ENCODE data around the gene MAPKAP1.

DNA sequence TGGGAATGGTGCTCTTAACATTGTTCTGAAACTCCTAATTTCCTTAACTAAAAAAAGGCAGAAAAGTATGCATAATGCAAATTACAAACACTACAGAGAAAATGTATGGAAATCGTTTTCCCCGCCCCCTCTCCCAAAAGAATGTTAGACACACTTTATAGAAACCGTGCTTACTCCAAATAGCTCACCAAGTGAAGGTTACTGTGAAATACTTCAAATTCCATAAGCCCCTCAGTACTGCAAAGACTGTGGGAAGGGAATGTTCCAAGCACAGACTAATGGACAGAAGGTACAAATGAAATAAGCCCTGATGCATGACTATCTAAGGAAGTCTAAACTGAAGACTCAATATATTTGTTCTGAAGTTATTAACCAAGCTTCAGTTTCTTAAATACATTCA lies 12.5 kb downstream of the MAPKAP1 start:
- TF ChIP-seq POLR2AphosphoS5 (IDR thresholded peaks at IDR 0.05; ENCODE audit: low read depth) (no peak), EZH2phosphoT487 (IDR thresholded peaks at IDR 0.05; ENCODE audit: unreplicated experiment) (no peak), EZH2 (IDR thresholded peaks at IDR 0.05; ENCODE audit: low read depth, unreplicated experiment) (no peak), NANOG (IDR thresholded peaks at IDR 0.05; ENCODE audit: borderline replicate concordance) (no peak)
- TF ChIP-seq, protein P1, sequence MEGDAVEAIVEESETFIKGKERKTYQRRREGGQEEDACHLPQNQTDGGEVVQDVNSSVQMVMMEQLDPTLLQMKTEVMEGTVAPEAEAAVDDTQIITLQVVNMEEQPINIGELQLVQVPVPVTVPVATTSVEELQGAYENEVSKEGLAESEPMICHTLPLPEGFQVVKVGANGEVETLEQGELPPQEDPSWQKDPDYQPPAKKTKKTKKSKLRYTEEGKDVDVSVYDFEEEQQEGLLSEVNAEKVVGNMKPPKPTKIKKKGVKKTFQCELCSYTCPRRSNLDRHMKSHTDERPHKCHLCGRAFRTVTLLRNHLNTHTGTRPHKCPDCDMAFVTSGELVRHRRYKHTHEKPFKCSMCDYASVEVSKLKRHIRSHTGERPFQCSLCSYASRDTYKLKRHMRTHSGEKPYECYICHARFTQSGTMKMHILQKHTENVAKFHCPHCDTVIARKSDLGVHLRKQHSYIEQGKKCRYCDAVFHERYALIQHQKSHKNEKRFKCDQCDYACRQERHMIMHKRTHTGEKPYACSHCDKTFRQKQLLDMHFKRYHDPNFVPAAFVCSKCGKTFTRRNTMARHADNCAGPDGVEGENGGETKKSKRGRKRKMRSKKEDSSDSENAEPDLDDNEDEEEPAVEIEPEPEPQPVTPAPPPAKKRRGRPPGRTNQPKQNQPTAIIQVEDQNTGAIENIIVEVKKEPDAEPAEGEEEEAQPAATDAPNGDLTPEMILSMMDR (conservative IDR thresholded peaks at IDR 0.05; ENCODE audit: low read depth in 2 of 2), result no peak

Measured in GM23338 (cell line).